Breast epithelium (tissue), 3 donors: ENCODE measurements around the gene PRDM7.

Experiments
- CTCF ChIP-seq, 3 donors: fragments of 450-650 bp; IDR thresholded peaks; one replicate each; pipeline ENCODE4 v1.5.1; 2016 to 2017; ENCODE audit warnings: antibody characterized with exemption in 3 of 3, mild to moderate bottlenecking in 3 of 3, moderate library complexity in 3 of 3
- POLR2A ChIP-seq: fragments of 450-650 bp; IDR thresholded peaks from one replicate; pipeline ENCODE4 v1.6.1; 2016; ENCODE audit warnings: antibody characterized with exemption, mild to moderate bottlenecking, moderate library complexity

GRCh38 chr16:90031931-90032673 lies 45.0 kb downstream of the PRDM7 start:
- TF ChIP-seq CTCF (IDR thresholded peaks at IDR 0.05) (peak in 1 of 3 donors; percentile 30), POLR2A (no peak)
